PC-9 (cell line): ENCODE measurements around the gene KRT78.

Source experiments
- EZH2 ChIP-seq: fragments of 200-600 bp; sonication (generic); IDR thresholded peaks from 2 replicates; pipeline ENCODE4 v1.8.0; 2017; ENCODE audit warnings: antibody characterized with exemption, low read depth
- TF ChIP-seq, protein P1 (sequence below): fragments of 200-600 bp; sonication (generic); conservative IDR thresholded peaks from 2 replicates; pipeline ENCODE4 v1.6.1; 2017; ENCODE audit warnings: mixed run types, antibody characterized with exemption, mild to moderate bottlenecking, moderate library complexity

DNA sequence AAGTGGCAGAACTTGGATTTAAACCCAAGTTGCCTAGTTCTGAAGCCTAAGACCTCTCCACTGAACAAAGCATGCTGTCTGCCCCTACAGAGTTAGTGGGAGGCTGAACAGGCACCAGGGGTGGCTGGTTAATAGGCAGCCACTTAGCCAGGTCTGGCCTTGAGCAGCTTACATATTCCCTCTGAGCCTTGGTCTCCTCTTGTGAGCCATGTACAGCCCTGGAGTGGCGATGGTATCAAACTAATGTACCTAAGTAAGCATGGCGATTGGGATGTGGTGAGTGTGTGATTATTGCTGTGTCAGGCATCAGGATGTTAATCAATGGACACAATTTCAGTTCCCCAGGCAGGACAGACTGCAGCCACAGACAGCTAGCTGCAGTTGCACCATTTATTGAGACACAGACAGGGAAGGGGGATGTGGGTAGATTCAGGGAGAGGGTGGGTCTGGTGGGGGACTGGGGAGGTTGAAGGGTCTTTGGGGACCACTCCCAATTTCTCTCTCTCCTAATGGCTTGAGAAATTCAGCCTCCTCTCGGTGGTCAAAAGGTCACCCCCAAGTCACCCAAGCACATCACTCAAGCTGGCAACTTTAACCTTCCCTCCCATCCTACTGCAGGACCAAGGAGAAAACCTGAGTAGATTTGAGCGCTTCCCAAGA, 27.6 kb downstream of the KRT78 start:
- TF ChIP-seq, protein P1, sequence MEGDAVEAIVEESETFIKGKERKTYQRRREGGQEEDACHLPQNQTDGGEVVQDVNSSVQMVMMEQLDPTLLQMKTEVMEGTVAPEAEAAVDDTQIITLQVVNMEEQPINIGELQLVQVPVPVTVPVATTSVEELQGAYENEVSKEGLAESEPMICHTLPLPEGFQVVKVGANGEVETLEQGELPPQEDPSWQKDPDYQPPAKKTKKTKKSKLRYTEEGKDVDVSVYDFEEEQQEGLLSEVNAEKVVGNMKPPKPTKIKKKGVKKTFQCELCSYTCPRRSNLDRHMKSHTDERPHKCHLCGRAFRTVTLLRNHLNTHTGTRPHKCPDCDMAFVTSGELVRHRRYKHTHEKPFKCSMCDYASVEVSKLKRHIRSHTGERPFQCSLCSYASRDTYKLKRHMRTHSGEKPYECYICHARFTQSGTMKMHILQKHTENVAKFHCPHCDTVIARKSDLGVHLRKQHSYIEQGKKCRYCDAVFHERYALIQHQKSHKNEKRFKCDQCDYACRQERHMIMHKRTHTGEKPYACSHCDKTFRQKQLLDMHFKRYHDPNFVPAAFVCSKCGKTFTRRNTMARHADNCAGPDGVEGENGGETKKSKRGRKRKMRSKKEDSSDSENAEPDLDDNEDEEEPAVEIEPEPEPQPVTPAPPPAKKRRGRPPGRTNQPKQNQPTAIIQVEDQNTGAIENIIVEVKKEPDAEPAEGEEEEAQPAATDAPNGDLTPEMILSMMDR = no peak
- TF ChIP-seq EZH2 = no peak
